ENCODE measurements around the gene PRSS1.

- TF ChIP-seq POLR2A (IDR thresholded peaks at IDR 0.05; ENCODE audit: low read depth, low read length) (no peak), POLR2AphosphoS5 (IDR thresholded peaks at IDR 0.05; ENCODE audit: low read depth, low read length) (no peak), TAF1 (IDR thresholded peaks at IDR 0.05; ENCODE audit: borderline replicate concordance, low read depth, low read length) (no peak)
These were observed 51.5 kb downstream of the PRSS1 start for GRCh38 chr7:142800699-142801260.
